NCI-H524 treated with DMSO at 0.1 percent for 48 hours (cell line): ENCODE data around the gene LRRC8B.
"Not testable (repeated sequence)": the region's sequence is repeated elsewhere in the genome, so short reads cannot be mapped to it uniquely, and the experiment has no call there.

Experiments used
- DNase-seq: peaks from one replicate; lab custom pipeline; 2025; lab: John Stamatoyannopoulos, UW

Gene LRRC8B

GRCh38 chr1:89524369-89525168 is at the start of gene LRRC8B:
TSS of gene LRRC8B (plus strand) at chr1:89524829. CDS start at chr1:89582651, 57,822 bp downstream.
- DNase-seq: peak; percentile 25

- no peak for DNase-seq
Observed at GRCh38 chr1:89475269-89475668, 49.4 kb upstream of the LRRC8B start.

DNA sequence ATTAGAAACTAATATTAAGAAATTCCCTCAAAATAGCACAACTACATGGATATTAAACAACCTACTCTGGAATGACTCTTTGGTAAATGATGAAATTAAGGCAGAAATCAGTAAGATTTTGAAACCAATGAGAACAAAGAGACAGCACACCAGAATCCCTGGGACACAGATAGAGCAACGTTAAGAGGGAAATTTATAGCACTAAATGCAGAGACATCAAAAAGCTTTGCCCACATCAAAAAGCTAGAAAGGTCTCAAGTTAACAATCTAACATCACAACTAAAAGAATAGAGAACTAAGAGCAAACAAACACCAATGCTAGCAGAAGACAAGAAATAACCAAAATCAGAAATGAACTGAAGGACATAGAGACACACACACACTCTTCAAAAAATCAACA is 48.6 kb upstream of the LRRC8B start:
- no peak for DNase-seq

- peak; percentile 19 for DNase-seq
Observed at GRCh38 chr1:89483010-89483756, 41.4 kb upstream of the LRRC8B start.

- DNase-seq: no peak
Observed at GRCh38 chr1:89483757-89484077, 40.9 kb upstream of the LRRC8B start.

GRCh38 chr1:89484092-89485038 is 40.3 kb upstream of the LRRC8B start:
- DNase-seq: no peak

DNA sequence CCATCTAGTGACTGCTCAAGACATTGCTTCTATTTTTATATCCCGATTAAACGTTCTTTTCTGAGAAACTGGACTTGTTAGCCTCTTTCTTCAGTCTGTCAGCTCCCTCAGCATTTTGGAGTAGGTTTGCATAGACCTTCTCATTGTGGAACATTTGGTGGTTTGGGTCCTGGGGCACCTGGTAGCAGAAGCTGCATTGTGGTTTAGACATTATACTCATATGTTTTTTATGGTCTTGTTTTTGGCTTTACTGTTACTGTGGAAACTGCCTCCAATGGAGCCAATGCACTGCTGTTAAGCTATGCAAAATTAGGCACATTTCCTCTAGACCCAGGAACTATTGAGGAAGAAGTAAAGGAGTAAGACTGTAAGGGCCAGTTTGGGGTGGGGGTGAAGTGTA is 36.7 kb upstream of the LRRC8B start:
- no peak for DNase-seq

DNA sequence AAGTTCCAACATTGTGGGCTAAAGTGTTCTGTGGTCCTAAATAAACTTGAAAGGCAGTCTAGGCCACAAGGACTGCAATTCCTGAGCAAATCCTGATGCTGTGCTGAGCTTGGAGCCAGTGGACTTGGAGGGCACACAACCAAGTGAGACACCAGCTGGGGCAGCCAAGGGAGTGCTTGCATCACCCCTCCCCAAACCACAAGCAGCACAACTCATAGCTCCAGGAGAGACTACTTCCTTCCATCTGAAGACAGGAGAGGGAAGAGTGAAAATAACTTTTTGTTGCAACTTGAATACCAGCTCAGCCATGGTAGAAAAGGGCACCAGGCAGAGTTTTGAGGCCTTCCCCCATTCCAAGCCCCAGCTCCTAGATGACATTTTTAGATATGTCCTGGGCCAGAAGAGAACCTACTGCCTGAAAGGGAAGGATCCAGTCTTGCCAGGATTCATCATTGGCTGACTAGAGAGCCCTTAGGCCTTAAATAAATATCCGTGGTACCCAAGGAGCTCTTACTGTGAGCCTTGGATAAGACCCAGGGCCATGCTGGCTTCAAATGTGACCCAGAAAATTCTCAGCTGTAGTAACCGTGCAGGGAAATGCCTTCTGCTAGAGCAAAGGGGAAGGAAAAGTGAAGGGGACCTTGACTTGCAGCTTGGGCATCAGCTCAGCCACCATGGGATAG is 35.4 kb upstream of the LRRC8B start:
- no peak for DNase-seq

- DNase-seq: no peak
Observed at GRCh38 chr1:89490389-89490788, 34.2 kb upstream of the LRRC8B start.

DNA sequence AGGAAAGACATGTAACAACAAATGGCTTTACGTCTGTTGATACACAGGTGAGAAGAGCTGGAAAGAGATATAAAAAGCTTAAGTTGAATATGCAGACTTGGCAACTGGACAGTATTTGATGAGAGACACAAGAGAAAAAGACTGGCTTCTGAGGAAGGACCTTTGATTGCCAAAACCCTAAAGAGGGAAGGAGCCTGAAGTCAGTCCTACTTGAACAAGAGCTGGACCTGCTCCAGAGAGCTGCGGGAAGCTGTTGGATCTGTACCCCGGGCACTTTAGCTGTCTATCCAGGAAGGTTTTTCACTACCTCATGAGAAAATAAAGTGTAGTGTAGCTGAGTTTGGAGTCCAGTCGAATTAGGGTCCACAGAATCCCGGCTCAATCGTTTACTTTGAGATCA is 25.3 kb upstream of the LRRC8B start:
- DNase-seq: no peak

DNA sequence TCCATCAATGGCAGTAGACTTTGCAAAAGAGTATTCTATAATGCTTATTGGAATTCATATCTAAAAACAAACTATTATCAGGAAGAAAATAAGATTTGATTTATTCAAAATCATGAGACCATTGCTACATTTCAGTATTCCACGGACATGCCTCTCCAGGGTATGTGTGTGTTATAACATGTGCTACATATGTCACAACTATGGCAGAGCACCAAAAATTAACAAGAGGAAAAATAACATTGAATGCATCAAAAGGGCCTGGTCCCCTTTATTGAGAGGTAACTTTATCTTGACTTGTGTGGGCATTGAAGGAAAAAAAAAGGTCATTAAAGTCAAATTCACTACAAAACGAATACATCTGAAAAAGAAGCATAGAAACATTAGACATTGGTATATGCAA is 22.6 kb upstream of the LRRC8B start:
- DNase-seq: no peak

GRCh38 chr1:89502895-89503294 is 21.7 kb upstream of the LRRC8B start:
- no peak for DNase-seq

GRCh38 chr1:89503690-89504089 is 20.9 kb upstream of the LRRC8B start:
- DNase-seq: no peak

- DNase-seq: not testable (repeated sequence)
Observed at GRCh38 chr1:89510061-89510460, 14.6 kb upstream of the LRRC8B start.

DNA sequence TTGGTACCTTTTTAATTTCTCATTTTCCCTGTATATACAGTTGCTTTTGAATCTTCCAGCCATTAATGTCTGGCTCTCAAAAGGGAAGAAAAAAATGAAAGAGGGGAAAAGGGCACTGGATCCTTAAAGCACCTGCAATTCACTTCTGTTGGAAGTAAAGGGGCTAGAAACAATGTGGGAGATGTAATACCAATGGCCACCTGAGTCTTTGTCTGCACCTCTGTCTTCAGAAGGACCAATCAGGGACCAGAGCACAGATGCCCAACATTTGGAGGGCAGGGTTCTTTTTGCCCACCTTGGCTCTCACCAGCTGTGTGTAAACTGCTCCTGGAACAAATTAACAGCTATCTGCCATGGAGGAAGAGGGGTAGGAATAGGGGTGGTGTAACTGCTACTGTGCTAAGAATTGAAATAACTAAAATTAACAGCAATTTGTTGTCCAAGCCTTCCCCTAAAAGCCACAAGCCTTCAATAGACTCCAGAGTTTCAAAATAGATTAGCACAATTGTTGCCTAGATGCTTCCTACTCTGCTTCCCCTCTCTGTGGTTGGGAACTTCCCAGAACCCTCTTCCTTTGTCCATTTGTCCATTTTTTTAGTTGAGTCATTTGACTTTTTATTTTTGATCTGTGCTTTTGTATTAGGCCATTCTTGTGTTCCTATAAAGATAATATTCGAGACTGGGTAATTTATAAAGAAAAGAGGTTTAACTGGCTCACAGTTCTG is 11.5 kb upstream of the LRRC8B start:
- DNase-seq: no peak

DNA sequence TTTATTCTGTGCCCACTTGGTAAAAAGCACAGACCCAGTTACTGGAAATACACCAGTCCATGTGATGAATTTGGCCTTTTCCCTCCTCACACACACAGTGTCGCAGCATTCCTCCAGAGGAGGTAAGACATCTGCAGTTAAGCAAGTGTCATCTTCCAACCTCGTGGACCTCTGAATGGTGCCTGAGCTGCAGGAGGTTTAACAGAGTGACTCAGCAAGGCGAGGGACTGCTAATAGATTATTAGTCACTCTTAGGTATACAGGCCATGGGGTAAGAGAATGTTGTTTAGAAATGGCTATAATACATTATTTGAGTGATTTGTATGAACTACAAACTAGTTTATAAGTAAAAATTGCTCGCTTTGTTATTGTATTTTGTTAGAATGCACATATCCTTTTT is 8.6 kb upstream of the LRRC8B start:
- no peak for DNase-seq

- DNase-seq: no peak
Observed at GRCh38 chr1:89518221-89518631, 6.4 kb upstream of the LRRC8B start.

DNA sequence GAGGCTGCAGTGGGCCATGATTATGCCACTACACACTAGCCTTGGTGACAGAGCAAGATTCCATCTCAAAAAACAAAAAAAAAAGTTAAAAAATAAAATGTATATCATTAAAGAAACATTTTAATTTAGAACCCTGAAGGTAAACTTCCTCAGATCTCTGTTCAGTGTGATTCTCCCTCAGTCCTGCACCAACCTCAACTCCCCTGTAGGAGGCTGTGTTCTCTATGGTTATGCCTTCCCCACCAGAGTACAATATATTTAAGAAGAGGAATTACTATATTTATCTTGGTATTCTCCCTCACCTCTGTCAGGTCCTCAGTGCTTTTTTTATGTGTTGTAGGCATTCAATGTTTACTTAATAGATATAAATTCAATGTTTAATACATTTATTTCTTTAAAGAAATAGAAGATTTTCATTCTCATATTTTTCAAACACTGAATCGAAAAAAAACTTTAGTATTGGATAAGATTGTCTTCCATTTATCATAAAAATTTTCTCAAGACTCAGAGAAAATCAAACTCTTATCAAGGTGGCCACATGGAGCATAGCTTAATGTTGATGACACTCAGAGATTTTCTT is 4.8 kb upstream of the LRRC8B start:
- no peak for DNase-seq

GRCh38 chr1:89521977-89522376 is 2.7 kb upstream of the LRRC8B start:
- DNase-seq: not testable (repeated sequence)

GRCh38 chr1:89523572-89524368 is 859 bp upstream of the LRRC8B start:
- DNase-seq: peak; percentile 49
